ENCODE measurements around the gene TENM3.

GRCh38 chr4:182538031-182538430 lies 294.8 kb downstream of the TENM3 start:
- TF ChIP-seq CTCF (conservative IDR thresholded peaks at IDR 0.05; ENCODE audit: low read length), result no peak
- TF ChIP-seq EZH2phosphoT487 (IDR thresholded peaks at IDR 0.05; ENCODE audit: borderline replicate concordance, low read depth, low read length), result no peak

All from OCI-LY7 (cell line).